Measurements from ENCODE around the gene MAP3K15.

GRCh38 chrX:19496711-19497110, 18.6 kb downstream of the MAP3K15 start:
- TF ChIP-seq CTCF (IDR thresholded peaks at IDR 0.05; ENCODE audit: poor library complexity) (no peak), EZH2 (IDR thresholded peaks at IDR 0.05; ENCODE audit: borderline replicate concordance) (no peak), EZH2phosphoT487 (IDR thresholded peaks at IDR 0.05; ENCODE audit: low read depth, severe bottlenecking, unreplicated experiment) (no peak)
